ENCODE measurements around the gene LRRC51. TPM values are rescaled to one million over a fixed set of nuclear protein-coding genes. Genes with fewer than 3 reads are reported as not detected.

LRRC51 gene
- polyA plus RNA-seq, 3 donors, result 1.3 to 1.9 (median 1.6) TPM

GRCh38 chr11:72098741-72099140 is 18.1 kb downstream of the LRRC51 start:
- peaks cover 65% of the 10 kb centered on the region for H3K79me2 ChIP-seq (ENCODE audit: insufficient read depth, low read length)

GRCh38 chr11:72100009-72100408 is 19.4 kb downstream of the LRRC51 start:
- no peaks in the 10 kb centered on the region for H3K9me3 ChIP-seq (replicated peaks in 1 of 2; ENCODE audit: control insufficient read depth in 1 of 2, insufficient read depth in 1 of 2, low read length in 2 of 2)
- H3K4me3 ChIP-seq (replicated peaks in 1 of 3; ENCODE audit: low read depth in 2 of 3, low read length in 3 of 3), result peak overlapping the region in 1 of 3 experiments; percentile 95
- H3K36me3 ChIP-seq (replicated peaks in 1 of 2; ENCODE audit: control insufficient read depth in 1 of 2, insufficient read depth in 2 of 2, low read length in 2 of 2), result peaks cover 39 to 57% of the 10 kb centered on the region in 2 donors
- Mint-ChIP-seq H3K4me1 (peaks cover 52% of the 10 kb centered on the region), H3K9me3 (peaks cover 0 to 7% (median 0%) of the 10 kb centered on the region in 7 donors), H3K27ac (peak overlapping the region; percentile 95 to 98 (median 96)), H3K36me3 (peaks cover 40 to 78% of the 10 kb centered on the region in 2 donors), H3K27me3 (ENCODE audit: low read depth in 3 of 3) (peaks cover 0 to 1% (median 1%) of the 10 kb centered on the region in 3 donors), H3K4me3 (peak overlapping the region; percentile 60 to 99)
- H3K27me3 ChIP-seq (ENCODE audit: control insufficient read depth in 2 of 2, insufficient read depth in 2 of 2, low read length in 2 of 2), result no peaks in the 10 kb centered on the region
- intact Hi-C loops (cut with micrococcal nuclease), result loop anchor here (5.0 to 10.0 kb wide), 2 partner anchors 42 to 125 kb away; partner anchors contain the start of gene INPPL1 (in 1 of the 2)
- H2AFZ ChIP-seq (ENCODE audit: insufficient read depth, low read depth, low read length, poor library complexity, severe bottlenecking), result no peak overlapping the region
- peaks cover 50% of the 10 kb centered on the region for H4K20me1 ChIP-seq (ENCODE audit: insufficient read depth, low read length)
- DNase-seq, result no peak
- 57% methylated on average over 2 of the region's 3 CpGs for WGBS (ENCODE audit: insufficient coverage)
- H3K27ac ChIP-seq (ENCODE audit: low read depth in 1 of 2, low read length in 2 of 2), result peak overlapping the region; percentile 53 to 95
- H3K9ac ChIP-seq (ENCODE audit: insufficient read depth, low read length, poor library complexity, severe bottlenecking), result peak overlapping the region; percentile 27
- H3K79me2 ChIP-seq (ENCODE audit: insufficient read depth, low read length), result peaks cover 65% of the 10 kb centered on the region
- TF ChIP-seq CTCF (IDR thresholded peaks at IDR 0.05), result no peak
- peak overlapping the region; percentile 86 for H3K4me2 ChIP-seq (replicated peaks; ENCODE audit: extremely low read depth, low read length, poor library complexity, severe bottlenecking)
- H3K4me1 ChIP-seq (ENCODE audit: control insufficient read depth in 1 of 2, insufficient read depth in 2 of 2, low read length in 2 of 2), result peaks cover 46 to 50% of the 10 kb centered on the region in 2 donors

More at GRCh38 chr11:72098741-72099140, 18.1 kb downstream of the LRRC51 start:
- H3K36me3 Mint-ChIP-seq, result peaks cover 45 to 79% of the 10 kb centered on the region in 2 donors
- 100% methylated on average over 3 of the region's 3 CpGs for WGBS (ENCODE audit: insufficient coverage)
- no peak for TF ChIP-seq CTCF (IDR thresholded peaks at IDR 0.05)
- Histone ChIP-seq H4K20me1 (ENCODE audit: insufficient read depth, low read length) (peaks cover 50% of the 10 kb centered on the region), H3K4me1 (ENCODE audit: control insufficient read depth in 1 of 2, insufficient read depth in 2 of 2, low read length in 2 of 2) (peaks cover 41 to 45% of the 10 kb centered on the region in 2 donors), H3K36me3 (replicated peaks in 1 of 2; ENCODE audit: control insufficient read depth in 1 of 2, insufficient read depth in 2 of 2, low read length in 2 of 2) (peaks cover 50 to 61% of the 10 kb centered on the region in 2 donors), H3K27me3 (ENCODE audit: control insufficient read depth in 2 of 2, insufficient read depth in 2 of 2, low read length in 2 of 2) (no peaks in the 10 kb centered on the region), H3K9me3 (replicated peaks in 1 of 2; ENCODE audit: control insufficient read depth in 1 of 2, insufficient read depth in 1 of 2, low read length in 2 of 2) (no peaks in the 10 kb centered on the region), H3K9ac (ENCODE audit: insufficient read depth, low read length, poor library complexity, severe bottlenecking) (no peak overlapping the region), H3K27ac (ENCODE audit: low read depth in 1 of 2, low read length in 2 of 2) (peak overlapping the region in 1 of 2 donors; percentile 95), H3K4me3 (replicated peaks in 1 of 3; ENCODE audit: low read depth in 2 of 3, low read length in 3 of 3) (no peak overlapping the region), H2AFZ (ENCODE audit: insufficient read depth, low read depth, low read length, poor library complexity, severe bottlenecking) (no peak overlapping the region), H3K4me2 (replicated peaks; ENCODE audit: extremely low read depth, low read length, poor library complexity, severe bottlenecking) (no peak overlapping the region)
- intact Hi-C loops (cut with micrococcal nuclease), result no loop called here
- peaks cover 48% of the 10 kb centered on the region for H3K4me1 Mint-ChIP-seq
- H3K27ac Mint-ChIP-seq, result peak overlapping the region in 6 of 7 donors; percentile 25 to 97 (median 62)
- no peak for DNase-seq
- H3K4me3 Mint-ChIP-seq, result no peak overlapping the region
- H3K9me3 Mint-ChIP-seq, result peaks cover 0 to 4% (median 0%) of the 10 kb centered on the region in 7 donors
- H3K27me3 Mint-ChIP-seq (ENCODE audit: low read depth in 3 of 3), result peaks cover 0 to 1% (median 1%) of the 10 kb centered on the region in 3 donors

All from CD14-positive monocyte (primary cell).